ENCODE results near the gene ZNF614. TPM values are rescaled to one million over a fixed set of nuclear protein-coding genes. Genes with fewer than 3 reads are reported as not detected.

ZNF614 gene
- polyA plus RNA-seq, 2 of the 4 experiments (the other 2 are of a cell fraction), result 3.6 to 10.0 TPM

- H3K9me3 ChIP-seq, result peaks cover 94% of the 10 kb centered on the region
- H3K27ac ChIP-seq, result peak within 1 kb of the TSS; percentile 54 to 75; a peak in 5 of 6 replicates
- FAIRE-seq, result peak; percentile 82
- no peaks in the 10 kb centered on the region for H3K4me1 ChIP-seq
- peak within 1 kb of the TSS; percentile 48 for H3K4me2 ChIP-seq
- H3K4me3 ChIP-seq, result peak within 1 kb of the TSS; percentile 78
- peak; percentile 50 to 98 for DNase-seq (ENCODE audit: low read depth in 1 of 2, low spot score in 1 of 2)
- 8% methylated on average over 33 of the region's 33 CpGs for WGBS (ENCODE audit: missing lambda C conversion rate)
- ATAC-seq, result peak; percentile 95 to 97
- POLR2A ChIA-PET, result no interaction called here
- TF ChIP-seq GATA3 (IDR thresholded peaks at IDR 0.05; ENCODE audit: borderline replicate concordance) (peak; percentile 42; the same call in 1 of the 2 replicates), JUN (IDR thresholded peaks at IDR 0.05) (peak in 1 of 2 experiments; percentile 68; a peak in 3 of 5 replicates), RAD21 (conservative IDR thresholded peaks at IDR 0.05 in 1 of 2, IDR thresholded peaks at IDR 0.05 in 1 of 2) (no peak), EHF (CRISPR knock-in tag; IDR thresholded peaks at IDR 0.05) (0 out of 2 replicates have a peak, but pooled peaks have one; percentile 57), POLR2AphosphoS2 (conservative IDR thresholded peaks at IDR 0.05; ENCODE audit: low read length) (no peak), TP53 (CRISPR knock-in tag; IDR thresholded peaks at IDR 0.05) (no peak), CHD2 (IDR thresholded peaks at IDR 0.05; ENCODE audit: low read length, partially characterized antibody) (no peak), ZNF302 (CRISPR knock-in tag; IDR thresholded peaks at IDR 0.05) (no peak), HDAC2 (IDR thresholded peaks at IDR 0.05) (no peak), HOXB5 (CRISPR knock-in tag; IDR thresholded peaks at IDR 0.05) (peak; percentile 61; the same call in 1 of the 2 replicates), E2F6 (IDR thresholded peaks at IDR 0.05; ENCODE audit: borderline replicate concordance, low read depth) (0 out of 2 replicates have a peak, but pooled peaks have one; percentile 34), PHF8 (IDR thresholded peaks at IDR 0.05; ENCODE audit: borderline replicate concordance, low read depth) (peak; percentile 65), HOXB13 (CRISPR knock-in tag; IDR thresholded peaks at IDR 0.05; ENCODE audit: low read depth) (peak; percentile 76; the same call in 1 of the 2 replicates), ELK1 (IDR thresholded peaks at IDR 0.05; ENCODE audit: low read depth, low read length) (no peak), MAX (IDR thresholded peaks at IDR 0.05) (peak; percentile 72; the same call in 1 of the 2 replicates), EHMT2 (IDR thresholded peaks at IDR 0.05; ENCODE audit: low read depth) (no peak), ZSCAN20 (CRISPR knock-in tag; IDR thresholded peaks at IDR 0.05) (no peak), MAFK (IDR thresholded peaks at IDR 0.05; ENCODE audit: partially characterized antibody) (no peak), EP300 (IDR thresholded peaks at IDR 0.05) (no peak), CEBPB (IDR thresholded peaks at IDR 0.05) (no peak)
- TF ChIP-seq, protein P1, sequence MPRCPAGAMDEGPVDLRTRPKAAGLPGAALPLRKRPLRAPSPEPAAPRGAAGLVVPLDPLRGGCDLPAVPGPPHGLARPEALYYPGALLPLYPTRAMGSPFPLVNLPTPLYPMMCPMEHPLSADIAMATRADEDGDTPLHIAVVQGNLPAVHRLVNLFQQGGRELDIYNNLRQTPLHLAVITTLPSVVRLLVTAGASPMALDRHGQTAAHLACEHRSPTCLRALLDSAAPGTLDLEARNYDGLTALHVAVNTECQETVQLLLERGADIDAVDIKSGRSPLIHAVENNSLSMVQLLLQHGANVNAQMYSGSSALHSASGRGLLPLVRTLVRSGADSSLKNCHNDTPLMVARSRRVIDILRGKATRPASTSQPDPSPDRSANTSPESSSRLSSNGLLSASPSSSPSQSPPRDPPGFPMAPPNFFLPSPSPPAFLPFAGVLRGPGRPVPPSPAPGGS (IDR thresholded peaks at IDR 0.05), result 0 out of 3 replicates have a peak, but pooled peaks have one; percentile 37
- TF ChIP-seq, protein P2, sequence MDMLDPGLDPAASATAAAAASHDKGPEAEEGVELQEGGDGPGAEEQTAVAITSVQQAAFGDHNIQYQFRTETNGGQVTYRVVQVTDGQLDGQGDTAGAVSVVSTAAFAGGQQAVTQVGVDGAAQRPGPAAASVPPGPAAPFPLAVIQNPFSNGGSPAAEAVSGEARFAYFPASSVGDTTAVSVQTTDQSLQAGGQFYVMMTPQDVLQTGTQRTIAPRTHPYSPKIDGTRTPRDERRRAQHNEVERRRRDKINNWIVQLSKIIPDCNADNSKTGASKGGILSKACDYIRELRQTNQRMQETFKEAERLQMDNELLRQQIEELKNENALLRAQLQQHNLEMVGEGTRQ (IDR thresholded peaks at IDR 0.05), result no peak
- TF ChIP-seq, protein P3, sequence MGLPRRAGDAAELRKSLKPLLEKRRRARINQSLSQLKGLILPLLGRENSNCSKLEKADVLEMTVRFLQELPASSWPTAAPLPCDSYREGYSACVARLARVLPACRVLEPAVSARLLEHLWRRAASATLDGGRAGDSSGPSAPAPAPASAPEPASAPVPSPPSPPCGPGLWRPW (IDR thresholded peaks at IDR 0.05), result no peak
- TF ChIP-seq, protein P4, sequence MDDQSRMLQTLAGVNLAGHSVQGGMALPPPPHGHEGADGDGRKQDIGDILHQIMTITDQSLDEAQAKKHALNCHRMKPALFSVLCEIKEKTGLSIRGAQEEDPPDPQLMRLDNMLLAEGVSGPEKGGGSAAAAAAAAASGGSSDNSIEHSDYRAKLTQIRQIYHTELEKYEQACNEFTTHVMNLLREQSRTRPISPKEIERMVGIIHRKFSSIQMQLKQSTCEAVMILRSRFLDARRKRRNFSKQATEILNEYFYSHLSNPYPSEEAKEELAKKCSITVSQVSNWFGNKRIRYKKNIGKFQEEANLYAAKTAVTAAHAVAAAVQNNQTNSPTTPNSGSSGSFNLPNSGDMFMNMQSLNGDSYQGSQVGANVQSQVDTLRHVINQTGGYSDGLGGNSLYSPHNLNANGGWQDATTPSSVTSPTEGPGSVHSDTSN (IDR thresholded peaks at IDR 0.05), result peak; percentile 25; the same call in 1 of the 2 replicates
- TF ChIP-seq, protein P5, sequence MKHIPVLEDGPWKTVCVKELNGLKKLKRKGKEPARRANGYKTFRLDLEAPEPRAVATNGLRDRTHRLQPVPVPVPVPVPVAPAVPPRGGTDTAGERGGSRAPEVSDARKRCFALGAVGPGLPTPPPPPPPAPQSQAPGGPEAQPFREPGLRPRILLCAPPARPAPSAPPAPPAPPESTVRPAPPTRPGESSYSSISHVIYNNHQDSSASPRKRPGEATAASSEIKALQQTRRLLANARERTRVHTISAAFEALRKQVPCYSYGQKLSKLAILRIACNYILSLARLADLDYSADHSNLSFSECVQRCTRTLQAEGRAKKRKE (CRISPR knock-in tag; IDR thresholded peaks at IDR 0.05; ENCODE audit: low read depth), result 0 out of 2 replicates have a peak, but pooled peaks have one; percentile 65
- CTCF ChIA-PET, result interaction anchor here (0.6 to 0.7 kb wide), 2 partner anchors 8 to 378 kb away, joined by 3 read pairs; no protein-coding TSS in a partner anchor
Observed at GRCh38 chr19:51986309-51987291, 41.6 kb downstream of the ZNF614 start, which contains the start of gene ZNF350. Gene ZNF350 (minus strand): TSS chr19:51986840. CDS start chr19:51974360, 12,480 bp downstream.
